Stimulated activated naive CD8-positive, alpha-beta T cell treated with anti-CD3 and anti-CD28 coated beads, Interleukin-15, amount 100 ng/mL, for 72 hours (primary cell): Measurements from ENCODE around the gene CRYGD.
"Not testable (repeated sequence)": the region's sequence is repeated elsewhere in the genome, so short reads cannot be mapped to it uniquely, and the experiment has no call there.

Experiments
- ATAC-seq: fragments of 150-1000 bp; cut with Tn5 transposase; 2 replicates; pipeline ENCODE4 v1.10.0; 2021; ENCODE audit warnings: mild to moderate bottlenecking, moderate library complexity
- DNase-seq, 2 donors: peaks; one replicate each; pipeline ENCODE4 v3.0.0; 2021 to 2022
- H3K27ac Mint-ChIP-seq, 2 donors: one replicate each; pipeline ENCODE4 v1.8.0; 2022; ENCODE audit warnings: mild to moderate bottlenecking in 2 of 2, mixed read lengths in 2 of 2, moderate library complexity in 2 of 2
- H3K27me3 Mint-ChIP-seq: one replicate; pipeline ENCODE4 v1.8.0; 2022; ENCODE audit warnings: mixed read lengths
- H3K4me1 Mint-ChIP-seq: one replicate; pipeline ENCODE4 v1.8.0; 2022; ENCODE audit warnings: mild to moderate bottlenecking, mixed read lengths
- H3K4me3 Mint-ChIP-seq, 2 donors: one replicate each; pipeline ENCODE4 v1.8.0; 2022; ENCODE audit warnings: mild to moderate bottlenecking in 2 of 2, mixed read lengths in 2 of 2, moderate library complexity in 1 of 2
- H3K9me3 Mint-ChIP-seq, 2 donors: one replicate each; pipeline ENCODE4 v1.8.0; 2022; ENCODE audit warnings: mixed read lengths in 2 of 2

The CRYGD gene

GRCh38 chr2:208124013-208124715 lies at the start of gene CRYGD:
Gene CRYGD (minus strand): TSS chr2:208124524. CDS start chr2:208124473, 51 bp downstream.
- peak; percentile 9 to 20 for DNase-seq
- peak; percentile 73 for ATAC-seq
- Mint-ChIP-seq H3K27me3 (peaks cover 33% of the 10 kb centered on the region), H3K4me1 (peaks cover 11% of the 10 kb centered on the region), H3K4me3 (peak within 1 kb of the TSS; percentile 53 to 67)
- not testable (repeated sequence) for H3K27ac Mint-ChIP-seq, H3K9me3 Mint-ChIP-seq

GRCh38 chr2:208172125-208172524 lies 47.8 kb upstream of the CRYGD start:
- DNase-seq (no peak), ATAC-seq (no peak)
- peaks cover 6% of the 10 kb centered on the region for H3K4me1 Mint-ChIP-seq

GRCh38 chr2:208164951-208165755 lies 40.8 kb upstream of the CRYGD start:
- Mint-ChIP-seq H3K27ac (no peak overlapping the region), H3K27me3 (peaks cover 14% of the 10 kb centered on the region), H3K4me3 (no peak overlapping the region), H3K4me1 (no peaks in the 10 kb centered on the region), H3K9me3 (no peaks in the 10 kb centered on the region)
- no peak for DNase-seq
- ATAC-seq, result no peak

More at GRCh38 chr2:208172125-208172524, 47.8 kb upstream of the CRYGD start:
- Mint-ChIP-seq H3K27me3 (peaks cover 26% of the 10 kb centered on the region), H3K4me3 (no peak overlapping the region), H3K9me3 (no peaks in the 10 kb centered on the region), H3K27ac (no peak overlapping the region)

GRCh38 chr2:208163489-208163888 lies 39.2 kb upstream of the CRYGD start, which contains the start of gene CRYGA:
Gene CRYGA (minus strand): TSS chr2:208163589. CDS start chr2:208163556, 33 bp downstream.
- Mint-ChIP-seq H3K27me3 (peaks cover 9% of the 10 kb centered on the region), H3K4me3 (no peak within 1 kb of the TSS), H3K9me3 (no peaks in the 10 kb centered on the region), H3K4me1 (no peaks in the 10 kb centered on the region), H3K27ac (no peak within 1 kb of the TSS)
- no peak for ATAC-seq
- DNase-seq, result no peak

- H3K27me3 Mint-ChIP-seq, result no peaks in the 10 kb centered on the region
- ATAC-seq (no peak), DNase-seq (no peak)
- H3K9me3 Mint-ChIP-seq, result peaks cover 0 to 2% of the 10 kb centered on the region in 2 donors
- no peaks in the 10 kb centered on the region for H3K4me1 Mint-ChIP-seq
- H3K4me3 Mint-ChIP-seq, result no peak overlapping the region
- H3K27ac Mint-ChIP-seq, result no peak overlapping the region
Measured at GRCh38 chr2:208156439-208156838, 32.1 kb upstream of the CRYGD start.

GRCh38 chr2:208153156-208153555 lies 28.8 kb upstream of the CRYGD start:
- DNase-seq (no peak), ATAC-seq (no peak)
- H3K4me3 Mint-ChIP-seq, result no peak overlapping the region
- no peaks in the 10 kb centered on the region for H3K27me3 Mint-ChIP-seq
- no peak overlapping the region for H3K27ac Mint-ChIP-seq
- H3K9me3 Mint-ChIP-seq, result peaks cover 0 to 13% of the 10 kb centered on the region in 2 donors
- H3K4me1 Mint-ChIP-seq, result no peaks in the 10 kb centered on the region

- DNase-seq (no peak), ATAC-seq (no peak)
- Mint-ChIP-seq H3K27me3 (no peaks in the 10 kb centered on the region), H3K4me1 (no peaks in the 10 kb centered on the region), H3K9me3 (peaks cover 0 to 13% of the 10 kb centered on the region in 2 donors), H3K4me3 (no peak overlapping the region), H3K27ac (no peak overlapping the region)
Measured at GRCh38 chr2:208150956-208151355, 26.6 kb upstream of the CRYGD start.

GRCh38 chr2:208150094-208150493 lies 25.8 kb upstream of the CRYGD start:
- no peak for ATAC-seq
- Mint-ChIP-seq H3K27me3 (no peaks in the 10 kb centered on the region), H3K27ac (no peak overlapping the region), H3K9me3 (peaks cover 0 to 13% of the 10 kb centered on the region in 2 donors), H3K4me3 (no peak overlapping the region), H3K4me1 (no peaks in the 10 kb centered on the region)
- no peak for DNase-seq

GRCh38 chr2:208148803-208149202 lies 24.5 kb upstream of the CRYGD start:
- H3K9me3 Mint-ChIP-seq, result peaks cover 0 to 13% of the 10 kb centered on the region in 2 donors
- H3K4me3 Mint-ChIP-seq, result no peak overlapping the region
- no peaks in the 10 kb centered on the region for H3K27me3 Mint-ChIP-seq
- no peak overlapping the region for H3K27ac Mint-ChIP-seq
- H3K4me1 Mint-ChIP-seq, result no peaks in the 10 kb centered on the region
- ATAC-seq, result no peak
- no peak for DNase-seq

- no peak overlapping the region for H3K4me3 Mint-ChIP-seq
- H3K27me3 Mint-ChIP-seq, result no peaks in the 10 kb centered on the region
- ATAC-seq (no peak), DNase-seq (no peak)
- H3K27ac Mint-ChIP-seq, result no peak overlapping the region
- H3K9me3 Mint-ChIP-seq, result peaks cover 0 to 13% of the 10 kb centered on the region in 2 donors
- no peaks in the 10 kb centered on the region for H3K4me1 Mint-ChIP-seq
Measured at GRCh38 chr2:208147759-208148158, 23.4 kb upstream of the CRYGD start.

- no peak for ATAC-seq
- H3K27me3 Mint-ChIP-seq, result no peaks in the 10 kb centered on the region
- DNase-seq, result no peak
- no peak overlapping the region for H3K4me3 Mint-ChIP-seq
- H3K9me3 Mint-ChIP-seq, result peaks cover 0 to 13% of the 10 kb centered on the region in 2 donors
- H3K4me1 Mint-ChIP-seq, result no peaks in the 10 kb centered on the region
- no peak overlapping the region for H3K27ac Mint-ChIP-seq
Measured at GRCh38 chr2:208147008-208147407, 22.7 kb upstream of the CRYGD start.

GRCh38 chr2:208146006-208146405 lies 21.7 kb upstream of the CRYGD start, which contains the start of gene CRYGB:
Gene CRYGB (minus strand): TSS chr2:208146158. CDS start chr2:208146120, 38 bp downstream.
- Mint-ChIP-seq H3K27ac (no peak within 1 kb of the TSS), H3K9me3 (peaks cover 0 to 7% of the 10 kb centered on the region in 2 donors), H3K4me1 (no peaks in the 10 kb centered on the region), H3K27me3 (no peaks in the 10 kb centered on the region), H3K4me3 (no peak within 1 kb of the TSS)
- DNase-seq (no peak), ATAC-seq (no peak)

GRCh38 chr2:208142925-208143799 lies 18.8 kb upstream of the CRYGD start:
- no peaks in the 10 kb centered on the region for H3K27me3 Mint-ChIP-seq
- H3K9me3 Mint-ChIP-seq, result no peaks in the 10 kb centered on the region
- no peaks in the 10 kb centered on the region for H3K4me1 Mint-ChIP-seq
- H3K27ac Mint-ChIP-seq, result no peak overlapping the region
- DNase-seq, result no peak
- no peak overlapping the region for H3K4me3 Mint-ChIP-seq
- ATAC-seq, result no peak

- Mint-ChIP-seq H3K27me3 (no peaks in the 10 kb centered on the region), H3K27ac (no peak overlapping the region)
- DNase-seq, result no peak
Measured at GRCh38 chr2:208142240-208142924, 18.1 kb upstream of the CRYGD start.

GRCh38 chr2:208139447-208139846 lies 15.1 kb upstream of the CRYGD start:
- DNase-seq, result no peak
- no peak overlapping the region for H3K27ac Mint-ChIP-seq
- H3K4me3 Mint-ChIP-seq, result no peak overlapping the region
- H3K9me3 Mint-ChIP-seq, result peaks cover 0 to 9% of the 10 kb centered on the region in 2 donors
- no peak for ATAC-seq
- H3K27me3 Mint-ChIP-seq, result no peaks in the 10 kb centered on the region
- peaks cover 12% of the 10 kb centered on the region for H3K4me1 Mint-ChIP-seq

More at GRCh38 chr2:208142240-208142924, 18.1 kb upstream of the CRYGD start:
- no peak for ATAC-seq
- H3K4me1 Mint-ChIP-seq, result no peaks in the 10 kb centered on the region
- H3K9me3 Mint-ChIP-seq, result peaks cover 0 to 7% of the 10 kb centered on the region in 2 donors
- no peak overlapping the region for H3K4me3 Mint-ChIP-seq
